ENCODE results near the gene MT2A.
"Not testable (repeated sequence)": the region's sequence is repeated elsewhere in the genome, so short reads cannot be mapped to it uniquely, and the experiment has no call there.

MT2A gene

GRCh38 chr16:56616608-56617211, 8.3 kb downstream of the MT2A start:
- Histone ChIP-seq H3K27me3 (ENCODE audit: insufficient read depth, low read length) (peaks cover 65% of the 10 kb centered on the region), H2AFZ (ENCODE audit: low read depth, low read length) (no peak overlapping the region), H3K4me3 (ENCODE audit: low read length) (no peak overlapping the region), H3K4me1 (ENCODE audit: insufficient read depth, low read length) (no peaks in the 10 kb centered on the region), H3K9me3 (ENCODE audit: low read length) (no peaks in the 10 kb centered on the region), H3K36me3 (ENCODE audit: insufficient read depth, low read length) (no peaks in the 10 kb centered on the region)

GRCh38 chr16:56617212-56618085, 9.1 kb downstream of the MT2A start:
- Histone ChIP-seq H3K4me3 (ENCODE audit: low read length) (no peak overlapping the region), H3K9me3 (ENCODE audit: low read length) (no peaks in the 10 kb centered on the region), H3K36me3 (ENCODE audit: insufficient read depth, low read length) (no peaks in the 10 kb centered on the region), H3K4me1 (ENCODE audit: insufficient read depth, low read length) (no peaks in the 10 kb centered on the region), H3K27me3 (ENCODE audit: insufficient read depth, low read length) (peaks cover 64% of the 10 kb centered on the region), H2AFZ (ENCODE audit: low read depth, low read length) (no peak overlapping the region)

- Histone ChIP-seq H3K27me3 (ENCODE audit: insufficient read depth, low read length) (peaks cover 67% of the 10 kb centered on the region), H3K4me3 (ENCODE audit: low read length) (no peak overlapping the region), H3K4me1 (ENCODE audit: insufficient read depth, low read length) (no peaks in the 10 kb centered on the region), H3K9me3 (ENCODE audit: low read length) (no peaks in the 10 kb centered on the region), H3K36me3 (ENCODE audit: insufficient read depth, low read length) (no peaks in the 10 kb centered on the region), H2AFZ (ENCODE audit: low read depth, low read length) (no peak overlapping the region)
Observed at GRCh38 chr16:56618138-56618537, 9.8 kb downstream of the MT2A start.

- H3K36me3 ChIP-seq (ENCODE audit: insufficient read depth, low read length) = no peaks in the 10 kb centered on the region
- no peak overlapping the region for H3K4me3 ChIP-seq (ENCODE audit: low read length)
- H3K4me1 ChIP-seq (ENCODE audit: insufficient read depth, low read length) = no peaks in the 10 kb centered on the region
- no peaks in the 10 kb centered on the region for H3K9me3 ChIP-seq (ENCODE audit: low read length)
- peaks cover 75% of the 10 kb centered on the region for H3K27me3 ChIP-seq (ENCODE audit: insufficient read depth, low read length)
- no peak overlapping the region for H2AFZ ChIP-seq (ENCODE audit: low read depth, low read length)
Observed at GRCh38 chr16:56620339-56620897, 12.0 kb downstream of the MT2A start.

GRCh38 chr16:56621665-56622445, 13.5 kb downstream of the MT2A start:
- H3K9me3 ChIP-seq (ENCODE audit: low read length); H2AFZ ChIP-seq (ENCODE audit: low read depth, low read length); H3K4me1 ChIP-seq (ENCODE audit: insufficient read depth, low read length); H3K36me3 ChIP-seq (ENCODE audit: insufficient read depth, low read length); H3K4me3 ChIP-seq (ENCODE audit: low read length): not testable (repeated sequence)
- H3K27me3 ChIP-seq (ENCODE audit: insufficient read depth, low read length) = peaks cover 79% of the 10 kb centered on the region

- not testable (repeated sequence) for H3K4me1 ChIP-seq (ENCODE audit: insufficient read depth, low read length); H3K9me3 ChIP-seq (ENCODE audit: low read length); H3K36me3 ChIP-seq (ENCODE audit: insufficient read depth, low read length); H2AFZ ChIP-seq (ENCODE audit: low read depth, low read length); H3K4me3 ChIP-seq (ENCODE audit: low read length)
- peaks cover 71% of the 10 kb centered on the region for H3K27me3 ChIP-seq (ENCODE audit: insufficient read depth, low read length)
Observed at GRCh38 chr16:56623184-56623583, 14.8 kb downstream of the MT2A start.

- Histone ChIP-seq H3K4me1 (ENCODE audit: insufficient read depth, low read length) (peaks cover 4% of the 10 kb centered on the region), H3K36me3 (ENCODE audit: insufficient read depth, low read length) (no peaks in the 10 kb centered on the region), H3K4me3 (ENCODE audit: low read length) (no peak overlapping the region), H3K9me3 (ENCODE audit: low read length) (no peaks in the 10 kb centered on the region), H3K27me3 (ENCODE audit: insufficient read depth, low read length) (peaks cover 71% of the 10 kb centered on the region), H2AFZ (ENCODE audit: low read depth, low read length) (no peak overlapping the region)
Observed at GRCh38 chr16:56623637-56624036, 15.3 kb downstream of the MT2A start.

GRCh38 chr16:56625140-56625942, 17.0 kb downstream of the MT2A start, which contains the start of gene MT1E:
TSS of gene MT1E (plus strand) at chr16:56625781. CDS start at chr16:56625852, 71 bp downstream.
- Histone ChIP-seq H3K4me3 (ENCODE audit: low read length) (no peak within 1 kb of the TSS), H2AFZ (ENCODE audit: low read depth, low read length) (no peak within 1 kb of the TSS), H3K9me3 (ENCODE audit: low read length) (no peaks in the 10 kb centered on the region)

GRCh38 chr16:56625943-56626654, 17.7 kb downstream of the MT2A start:
- H3K27me3 ChIP-seq (ENCODE audit: insufficient read depth, low read length) = peaks cover 79% of the 10 kb centered on the region
- no peak overlapping the region for H3K4me3 ChIP-seq (ENCODE audit: low read length)

More at GRCh38 chr16:56625140-56625942, 17.0 kb downstream of the MT2A start, which contains the start of gene MT1E:
- Histone ChIP-seq H3K4me1 (ENCODE audit: insufficient read depth, low read length) (peaks cover 4% of the 10 kb centered on the region), H3K36me3 (ENCODE audit: insufficient read depth, low read length) (no peaks in the 10 kb centered on the region), H3K27me3 (ENCODE audit: insufficient read depth, low read length) (peaks cover 73% of the 10 kb centered on the region)

GRCh38 chr16:56626685-56627084, 18.3 kb downstream of the MT2A start:
- Histone ChIP-seq H3K9me3 (ENCODE audit: low read length) (no peaks in the 10 kb centered on the region), H3K27me3 (ENCODE audit: insufficient read depth, low read length) (peaks cover 79% of the 10 kb centered on the region), H3K36me3 (ENCODE audit: insufficient read depth, low read length) (no peaks in the 10 kb centered on the region), H3K4me1 (ENCODE audit: insufficient read depth, low read length) (peaks cover 4% of the 10 kb centered on the region), H3K4me3 (ENCODE audit: low read length) (no peak overlapping the region), H2AFZ (ENCODE audit: low read depth, low read length) (no peak overlapping the region)

More at GRCh38 chr16:56625943-56626654, 17.7 kb downstream of the MT2A start:
- Histone ChIP-seq H3K4me1 (ENCODE audit: insufficient read depth, low read length) (peaks cover 4% of the 10 kb centered on the region), H2AFZ (ENCODE audit: low read depth, low read length) (no peak overlapping the region), H3K36me3 (ENCODE audit: insufficient read depth, low read length) (no peaks in the 10 kb centered on the region), H3K9me3 (ENCODE audit: low read length) (no peaks in the 10 kb centered on the region)

GRCh38 chr16:56628486-56629350, 20.3 kb downstream of the MT2A start:
- H3K9me3 ChIP-seq (ENCODE audit: low read length) = no peaks in the 10 kb centered on the region
- H2AFZ ChIP-seq (ENCODE audit: low read depth, low read length) = no peak overlapping the region
- H3K4me1 ChIP-seq (ENCODE audit: insufficient read depth, low read length) = peaks cover 10% of the 10 kb centered on the region
- H3K36me3 ChIP-seq (ENCODE audit: insufficient read depth, low read length) = no peaks in the 10 kb centered on the region
- H3K27me3 ChIP-seq (ENCODE audit: insufficient read depth, low read length) = peaks cover 89% of the 10 kb centered on the region
- H3K4me3 ChIP-seq (ENCODE audit: low read length) = no peak overlapping the region
